Cerebellar cortex (tissue), 1 donor: ENCODE results near the gene SYCP3.
"Not testable (repeated sequence)": the region's sequence is repeated elsewhere in the genome, so short reads cannot be mapped to it uniquely, and the experiment has no call there.

Source experiments
- DNase-seq: peaks from one replicate; pipeline ENCODE4 v3.0.0-alpha.2; 2015; ENCODE audit warnings: low spot score

The SYCP3 gene

DNA sequence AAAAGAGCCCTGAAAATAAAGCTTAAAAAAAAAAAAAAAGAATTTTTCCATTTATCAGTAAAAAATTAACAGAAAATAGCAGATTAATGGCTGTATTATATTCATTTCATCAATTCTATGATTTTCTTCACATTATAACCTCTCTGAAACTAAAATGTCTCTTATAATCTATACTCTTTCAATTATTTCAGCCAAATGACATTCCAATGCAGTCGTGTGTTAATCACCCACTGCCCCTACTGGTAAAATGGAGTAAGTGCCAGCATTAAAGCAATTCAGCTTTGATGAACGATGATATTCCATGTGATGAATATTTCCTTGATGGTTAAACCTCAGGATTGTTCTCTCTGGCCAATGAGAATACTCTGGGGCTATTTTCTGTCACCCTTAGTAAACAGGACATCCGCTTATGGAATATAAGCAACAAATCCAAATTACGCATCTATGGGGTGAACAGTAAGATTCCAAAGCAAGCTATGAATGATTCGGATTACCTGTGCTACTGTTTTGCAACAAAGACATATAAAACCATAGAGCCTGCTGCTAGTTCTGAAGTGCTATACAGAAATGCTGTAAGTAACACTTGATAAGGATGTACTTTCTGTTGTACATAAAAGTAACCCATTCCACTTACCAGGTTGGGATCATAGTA is 20.3 kb upstream of the SYCP3 start:
- DNase-seq, result peak; percentile 19

DNA sequence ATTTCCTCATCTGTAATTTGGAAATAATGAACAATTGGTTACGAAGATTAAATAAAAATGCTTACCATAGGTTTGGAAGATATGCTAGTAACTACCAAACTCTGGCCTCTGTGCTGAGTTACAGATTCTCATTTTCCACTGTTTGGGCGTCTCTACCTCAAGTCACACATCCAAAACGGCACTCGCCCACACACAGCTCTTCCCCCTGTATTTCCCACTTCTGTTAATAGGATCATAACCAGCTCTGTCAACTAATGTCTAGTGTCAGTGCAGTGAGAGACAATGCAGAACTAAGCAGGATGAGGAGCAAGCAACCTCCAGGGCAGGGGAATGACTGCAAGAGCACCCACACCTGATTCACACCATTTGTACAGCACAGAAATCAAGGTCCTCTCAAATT is 10.9 kb upstream of the SYCP3 start:
- no peak for DNase-seq

DNA sequence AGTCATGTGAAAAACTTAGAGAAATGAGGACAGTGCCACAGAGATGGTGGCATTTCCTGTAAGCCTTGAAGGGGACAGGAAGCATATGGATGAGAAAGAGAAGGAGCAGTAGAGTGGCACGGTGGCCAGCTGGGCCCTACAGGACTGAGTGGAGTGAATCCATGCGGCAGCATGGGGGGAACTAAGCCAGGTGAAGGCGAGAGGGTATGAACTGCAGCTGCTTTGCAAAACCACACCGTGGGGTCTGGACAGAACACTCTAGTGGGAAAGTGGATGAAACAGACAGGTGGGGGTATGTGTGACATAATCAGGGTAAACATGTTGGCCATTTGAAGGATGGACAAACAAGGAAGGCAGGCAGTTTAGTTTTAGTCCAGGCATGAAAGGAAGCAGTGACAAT is 10.4 kb upstream of the SYCP3 start:
- no peak for DNase-seq

DNA sequence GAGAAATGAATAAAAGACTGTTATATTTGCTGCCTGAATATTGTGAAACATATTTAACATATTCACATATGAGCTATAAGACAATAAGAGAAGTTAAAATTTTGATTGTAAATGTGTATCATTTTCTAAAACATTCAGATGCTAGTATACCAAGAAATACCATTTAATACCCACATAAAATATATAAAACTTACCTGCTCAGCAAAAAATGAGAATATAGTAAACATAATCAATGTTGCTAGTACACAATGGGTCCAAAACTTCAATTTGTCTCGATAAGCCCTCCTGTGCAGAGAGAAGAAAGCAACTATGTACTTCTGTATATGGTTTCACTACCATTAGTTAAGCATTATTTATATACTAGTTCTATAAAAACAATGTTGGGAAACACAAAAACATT is 9.6 kb upstream of the SYCP3 start:
- DNase-seq, result no peak

DNA sequence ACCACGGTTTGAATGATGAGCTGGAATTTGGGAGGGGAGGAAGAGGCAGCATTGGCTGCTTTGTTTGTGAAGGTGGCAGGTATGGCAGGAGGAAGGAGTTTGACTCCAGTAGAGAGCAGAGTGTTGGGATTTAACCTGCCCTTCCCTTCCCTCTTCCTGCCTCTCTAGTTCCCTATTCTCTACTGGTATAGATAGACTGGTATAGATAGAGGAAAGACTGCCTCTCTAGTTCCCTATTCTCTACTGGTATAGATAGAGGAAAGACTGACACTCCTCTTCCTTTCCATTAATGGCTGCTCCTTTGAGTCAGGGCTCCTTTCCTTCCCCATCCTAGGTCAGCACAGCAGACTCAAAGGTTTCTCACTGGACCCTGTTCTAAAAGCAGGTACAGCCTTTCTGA is 8.4 kb upstream of the SYCP3 start:
- DNase-seq, result no peak

DNA sequence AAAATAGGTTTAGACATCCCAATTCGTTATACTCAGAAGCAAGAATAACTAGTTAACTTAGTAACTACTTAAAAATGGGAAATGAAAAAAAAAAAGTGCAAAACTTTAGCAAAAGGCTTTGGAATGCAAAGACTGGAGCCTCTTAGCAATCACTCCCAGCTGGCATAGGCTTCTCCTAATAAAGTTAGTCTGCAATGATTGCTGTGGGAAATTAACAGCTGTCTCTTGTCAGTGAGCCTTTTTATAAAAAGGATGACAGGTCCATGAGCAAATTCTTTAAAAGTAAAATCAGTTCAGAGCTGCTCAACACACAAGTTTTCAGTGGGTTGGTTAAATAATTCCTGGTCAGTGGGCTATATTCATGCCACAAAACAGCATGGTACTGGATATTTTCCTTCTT is 7.4 kb upstream of the SYCP3 start:
- DNase-seq, result no peak

DNA sequence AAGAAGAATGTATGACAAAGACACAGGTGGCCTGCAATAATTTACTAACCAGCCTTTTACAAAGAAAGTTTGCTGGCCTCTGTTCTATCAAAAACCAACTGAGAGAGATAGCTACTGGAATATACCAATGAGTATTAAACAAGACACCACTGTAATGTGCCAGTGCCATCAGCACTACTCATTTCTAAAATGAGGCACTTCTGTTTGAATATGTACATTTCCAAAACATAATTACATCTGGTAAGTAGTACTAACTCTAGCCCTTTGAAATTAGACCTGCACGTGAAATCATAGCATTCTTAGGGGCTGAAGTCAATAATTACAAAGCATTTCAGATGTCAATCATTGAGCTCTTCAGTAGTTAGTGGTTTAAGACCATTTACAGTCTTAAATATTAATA is 6.9 kb upstream of the SYCP3 start:
- no peak for DNase-seq

DNA sequence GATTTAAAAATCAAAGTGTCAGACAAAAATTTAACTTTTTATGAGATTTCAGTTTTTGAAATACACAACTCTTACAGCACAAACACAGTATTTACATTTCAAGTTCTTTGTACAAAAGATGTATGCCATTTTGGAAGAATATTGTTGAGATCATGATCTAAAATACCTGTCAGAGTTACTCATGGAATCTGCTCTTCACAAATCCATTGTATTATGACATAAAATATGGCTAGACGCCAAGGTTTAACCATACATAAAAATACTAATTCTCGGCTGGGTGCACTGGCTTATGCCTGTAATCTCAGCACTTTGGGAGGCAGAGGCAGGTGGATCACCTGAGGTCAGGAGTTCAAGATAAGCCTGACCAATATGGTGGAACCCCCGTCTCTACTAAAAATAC is 6.2 kb upstream of the SYCP3 start:
- DNase-seq, result no peak

DNA sequence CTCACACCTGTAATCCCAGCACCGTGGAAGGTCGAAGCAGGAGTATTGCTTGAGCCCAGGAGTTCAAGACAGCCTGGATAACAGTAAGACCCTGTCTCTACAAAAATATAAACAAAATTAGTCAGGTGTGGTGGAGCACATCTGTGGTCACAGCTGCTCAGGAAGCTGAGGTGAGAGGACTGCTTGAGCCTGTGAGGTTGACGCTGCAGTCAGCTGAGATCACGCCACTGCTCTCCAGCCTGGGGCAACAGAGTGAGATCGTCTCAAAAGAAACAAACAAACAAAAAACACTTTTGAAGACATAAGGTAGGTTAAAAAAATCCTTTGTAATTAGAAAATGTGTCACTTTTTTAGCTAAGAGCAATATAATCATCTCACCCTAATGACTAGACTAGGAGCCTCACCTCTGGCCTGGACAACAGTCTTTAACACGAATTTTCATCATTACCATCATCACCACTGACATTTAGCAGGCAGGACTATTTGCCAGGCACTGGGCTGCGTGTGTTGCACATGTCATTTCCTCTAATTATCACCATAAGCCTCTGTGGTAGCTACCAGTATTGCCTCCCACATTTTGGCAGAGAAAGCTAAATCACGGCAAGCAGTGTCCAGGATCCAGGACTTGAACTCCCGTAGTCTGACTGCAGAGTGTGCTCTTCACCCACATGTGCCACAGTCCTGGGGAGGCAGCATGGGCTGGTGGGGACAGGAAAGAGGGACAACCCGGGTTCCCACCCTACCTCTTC is 4.6 kb upstream of the SYCP3 start:
- no peak for DNase-seq

DNA sequence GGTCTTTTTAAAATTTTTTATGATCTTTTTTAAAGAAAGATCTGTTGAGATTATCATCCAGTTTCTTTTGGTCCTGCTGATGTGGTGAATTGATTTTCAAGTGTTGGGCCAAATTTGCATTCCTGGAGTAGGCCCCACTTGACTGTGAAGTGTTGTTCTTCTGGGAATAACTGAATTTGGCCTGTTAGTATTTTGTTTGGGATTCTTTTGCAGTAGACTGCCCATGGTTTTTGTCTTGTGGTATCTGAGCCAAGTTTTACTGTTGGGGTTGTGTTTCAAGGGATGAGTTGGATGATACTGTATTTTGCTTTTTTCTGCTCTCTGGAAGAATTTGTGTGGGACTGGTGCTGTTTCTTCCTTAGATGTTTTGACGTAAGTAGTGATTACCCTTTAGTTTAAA is 4.0 kb upstream of the SYCP3 start:
- DNase-seq, result no peak

DNA sequence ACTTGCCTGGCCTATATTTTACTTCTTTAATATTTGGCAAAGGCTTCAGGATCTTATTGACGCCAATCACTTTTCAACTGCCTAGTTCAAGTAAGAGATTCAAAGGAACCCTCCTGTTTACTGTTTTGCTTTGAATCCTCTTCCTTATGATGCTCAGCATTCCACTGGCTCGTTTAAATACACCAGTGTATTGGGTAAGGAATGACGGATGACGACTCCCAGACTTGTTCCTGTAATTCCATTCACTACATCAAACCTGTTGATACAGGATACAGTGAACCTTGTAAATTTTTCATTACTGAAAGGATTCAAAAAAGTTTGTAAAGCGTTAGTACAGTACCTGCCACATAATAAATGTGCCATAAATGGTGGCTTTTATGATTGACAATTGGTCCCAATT is 1.7 kb upstream of the SYCP3 start:
- DNase-seq, result no peak

DNA sequence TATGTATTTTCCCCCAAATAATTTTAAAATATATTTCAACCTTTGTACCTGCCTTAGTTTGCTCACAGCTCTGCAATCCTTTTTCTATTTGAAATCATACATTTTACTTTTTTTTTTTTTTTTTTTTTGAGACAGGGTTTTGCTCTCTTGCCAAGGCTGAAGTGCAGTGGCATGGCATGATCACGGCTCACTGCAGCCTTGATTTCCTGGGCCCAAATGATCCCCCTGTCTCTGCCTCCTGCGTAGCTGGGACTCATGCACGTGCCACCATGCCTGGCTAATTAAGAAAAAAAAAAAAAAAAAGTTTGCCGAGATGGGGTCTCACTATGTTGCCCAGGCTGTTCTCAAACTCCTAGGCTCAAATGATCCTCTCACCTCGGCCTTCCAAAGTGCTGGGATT is 1.3 kb upstream of the SYCP3 start:
- DNase-seq, result no peak

DNA sequence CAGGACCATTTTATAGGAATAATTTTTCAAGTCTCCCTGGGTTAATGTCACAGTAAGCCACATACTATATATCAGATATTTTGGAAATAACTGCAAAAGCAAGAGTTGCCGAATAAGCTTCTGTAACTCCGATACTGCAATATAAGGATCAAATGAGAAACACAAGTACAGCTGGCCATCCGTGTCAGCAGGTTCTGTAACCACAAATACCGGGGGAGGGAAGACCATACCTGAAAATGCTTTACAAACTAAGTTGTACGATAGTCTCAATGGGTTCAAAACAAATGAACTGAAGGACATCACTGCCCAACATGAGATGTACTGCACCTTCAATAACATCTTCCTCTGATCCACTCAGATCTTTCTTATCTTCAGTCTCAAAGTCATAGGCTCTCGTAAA is 1.8 kb downstream of the SYCP3 start:
- DNase-seq, result no peak

DNA sequence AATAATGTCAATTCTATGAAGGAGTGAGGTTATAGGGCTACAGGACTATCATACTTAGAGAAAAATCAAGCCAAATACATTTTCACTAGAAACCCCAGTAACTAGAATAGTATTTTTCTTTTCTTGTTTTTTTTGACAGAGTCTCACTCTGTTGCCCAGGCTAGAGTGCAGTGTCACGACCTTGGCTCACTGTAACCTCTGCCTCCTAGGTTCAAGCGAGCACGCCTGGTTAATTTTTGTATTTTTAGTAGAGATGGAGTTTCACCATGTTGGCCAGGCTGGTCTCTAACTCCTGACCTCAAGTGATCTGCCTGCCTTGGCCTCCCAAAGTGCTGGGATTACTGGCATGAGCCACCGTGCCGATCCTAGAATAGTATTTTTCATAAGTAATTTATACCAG is 4.8 kb downstream of the SYCP3 start:
- not testable (repeated sequence) for DNase-seq

DNA sequence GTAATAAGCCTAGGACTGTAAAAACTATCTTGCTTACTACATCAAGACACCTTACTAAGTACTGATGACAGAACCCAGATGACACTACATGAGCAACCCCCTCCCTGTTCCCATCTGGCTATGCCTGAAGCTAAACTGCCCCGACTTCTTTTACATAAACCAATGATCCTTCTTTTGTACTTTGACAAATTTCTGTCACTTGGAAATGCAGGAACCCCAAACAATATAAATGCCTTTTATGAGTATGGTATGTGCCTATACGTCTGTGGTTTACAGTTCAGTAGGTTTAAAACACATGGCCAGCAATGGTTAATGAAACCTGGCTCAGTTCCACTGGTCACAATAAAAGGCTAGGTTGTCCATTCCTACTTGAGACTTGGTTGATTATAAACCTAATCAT is 6.1 kb downstream of the SYCP3 start:
- no peak for DNase-seq

DNA sequence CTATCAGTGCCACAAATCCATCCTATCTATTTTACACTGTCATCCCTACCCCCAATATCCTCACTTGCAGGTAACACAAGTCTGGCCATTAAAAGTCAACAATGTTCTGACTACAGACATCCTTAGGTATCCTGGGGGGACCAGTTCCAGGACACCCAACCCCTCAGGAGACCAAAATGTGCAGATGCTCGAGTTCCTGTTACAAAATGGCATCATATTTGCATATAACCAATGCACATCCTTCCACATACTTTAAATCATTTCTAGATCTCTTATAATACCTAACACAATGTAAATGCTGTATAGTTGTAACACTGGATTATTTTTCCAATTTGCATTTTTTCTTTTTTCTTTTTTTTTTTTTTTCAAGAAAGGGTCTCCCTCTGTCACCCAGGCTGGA is 6.9 kb downstream of the SYCP3 start:
- DNase-seq, result no peak

DNA sequence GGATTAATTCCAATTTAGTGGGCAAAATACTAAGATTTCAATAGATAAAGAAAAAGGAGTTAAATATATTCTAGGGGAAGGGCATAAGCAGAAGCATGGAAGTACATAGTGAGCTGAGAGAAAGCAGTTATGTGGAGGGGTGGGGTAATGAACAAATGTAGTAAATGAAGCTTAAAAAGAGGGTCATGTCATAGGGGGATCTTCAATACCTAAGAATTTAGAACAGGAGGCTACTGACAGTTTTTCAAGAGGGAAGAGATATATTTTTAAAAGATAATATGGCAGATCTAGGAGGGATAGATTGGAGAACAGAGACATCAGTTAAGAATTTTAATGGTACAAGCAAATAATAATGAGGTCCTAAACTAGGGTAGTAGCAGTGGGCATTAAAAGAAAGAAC is 9.4 kb downstream of the SYCP3 start:
- DNase-seq, result no peak

DNA sequence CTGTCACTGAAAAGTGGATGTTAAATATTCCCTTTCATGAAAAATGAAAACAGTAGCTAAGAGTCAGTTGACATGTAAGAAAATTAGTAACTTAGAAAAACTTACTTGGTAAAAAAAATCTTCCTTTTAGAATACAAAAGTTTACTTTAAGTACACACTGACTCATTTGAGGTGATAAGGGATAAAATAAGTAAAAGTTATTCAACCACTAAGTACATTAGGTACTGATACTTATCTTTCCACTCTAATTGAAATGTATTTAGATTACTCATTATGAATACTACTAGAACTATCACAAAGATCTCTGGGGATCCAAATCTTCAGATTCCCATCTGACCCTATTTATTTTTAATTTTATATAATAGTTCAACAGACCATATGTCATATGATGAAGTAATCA is 12.2 kb downstream of the SYCP3 start:
- DNase-seq, result no peak

DNA sequence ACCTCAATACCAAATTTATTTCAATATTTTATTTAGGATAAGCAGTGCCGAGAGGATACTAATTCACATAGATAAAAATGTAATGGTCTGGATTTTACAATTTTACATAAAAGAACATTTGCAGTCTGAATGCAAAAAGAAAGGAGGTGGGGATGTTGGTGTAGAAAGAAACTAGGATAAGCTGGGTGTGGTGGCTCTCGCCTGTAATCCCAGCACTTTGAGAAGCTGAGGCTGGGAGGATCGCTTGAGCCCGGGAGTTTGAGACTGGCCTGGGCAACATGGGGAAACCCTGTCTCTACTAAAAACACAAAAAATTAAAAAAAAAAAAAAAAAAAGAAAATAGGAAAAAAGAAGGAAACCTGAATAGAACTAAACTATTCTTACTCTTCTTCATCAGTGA is 16.9 kb downstream of the SYCP3 start:
- DNase-seq, result no peak

DNA sequence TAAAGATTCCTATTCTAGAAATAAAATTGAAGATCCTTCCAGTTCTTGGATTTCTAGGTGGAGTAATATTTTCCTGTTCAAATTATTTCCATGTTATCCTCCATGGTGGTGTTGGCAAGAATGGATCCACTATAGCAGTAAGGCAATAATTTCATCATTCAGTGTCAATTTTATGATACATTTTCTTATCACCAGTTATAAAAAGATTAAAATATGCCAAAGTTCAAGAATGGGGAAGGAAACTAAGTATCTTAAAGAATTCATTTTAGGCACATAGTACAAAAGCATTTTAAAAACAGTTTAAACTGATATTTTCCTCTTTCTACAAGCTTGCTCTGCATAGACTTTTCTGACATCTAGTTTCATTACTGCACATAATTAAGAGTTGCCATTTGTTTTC is 19.1 kb downstream of the SYCP3 start:
- no peak for DNase-seq

DNA sequence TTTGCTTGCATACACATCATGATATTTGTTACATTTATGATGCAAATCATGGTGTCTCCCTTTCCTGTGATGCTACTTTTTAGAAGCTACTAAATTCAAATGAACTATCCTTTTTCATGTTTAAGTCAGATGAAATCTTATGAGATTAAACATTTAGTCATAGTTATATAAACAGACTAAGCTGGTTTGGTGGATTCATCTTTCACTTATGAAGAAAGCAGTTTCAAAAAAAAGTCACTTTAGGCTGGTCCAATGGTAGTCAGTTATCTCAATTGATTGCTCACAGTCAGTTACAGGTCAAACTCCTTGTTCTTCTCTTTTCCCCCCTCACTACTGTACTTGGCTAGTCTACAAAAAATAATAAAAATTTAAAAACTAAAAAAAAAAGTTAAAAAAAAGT is 19.7 kb downstream of the SYCP3 start:
- no peak for DNase-seq

DNA sequence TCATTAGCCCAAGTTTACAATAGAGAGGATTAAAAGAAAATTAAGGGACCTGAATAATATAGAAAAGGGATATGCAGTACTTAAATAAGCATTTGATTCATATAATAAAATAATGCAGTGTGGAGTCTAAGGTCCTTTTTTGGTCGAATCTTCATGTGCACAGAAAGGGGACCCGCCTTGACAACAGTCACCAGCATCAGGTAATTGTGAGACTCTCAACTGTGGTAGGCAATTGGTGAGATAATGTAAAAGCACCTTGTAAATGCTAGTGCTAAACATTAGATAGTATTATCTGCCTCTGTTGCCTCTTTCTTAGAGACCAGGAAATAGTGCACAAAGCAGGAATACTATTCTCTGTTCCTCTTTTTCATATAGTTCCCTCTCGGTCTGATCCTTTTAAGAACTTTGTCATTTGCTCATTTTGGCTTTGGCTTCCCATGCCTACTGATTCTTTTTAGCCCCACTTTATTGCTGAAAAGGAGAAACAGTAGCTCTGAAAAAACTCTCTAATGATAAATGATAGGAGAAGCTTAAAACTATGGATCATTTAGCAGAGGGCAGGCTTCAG is 24.3 kb downstream of the SYCP3 start:
- no peak for DNase-seq

DNA sequence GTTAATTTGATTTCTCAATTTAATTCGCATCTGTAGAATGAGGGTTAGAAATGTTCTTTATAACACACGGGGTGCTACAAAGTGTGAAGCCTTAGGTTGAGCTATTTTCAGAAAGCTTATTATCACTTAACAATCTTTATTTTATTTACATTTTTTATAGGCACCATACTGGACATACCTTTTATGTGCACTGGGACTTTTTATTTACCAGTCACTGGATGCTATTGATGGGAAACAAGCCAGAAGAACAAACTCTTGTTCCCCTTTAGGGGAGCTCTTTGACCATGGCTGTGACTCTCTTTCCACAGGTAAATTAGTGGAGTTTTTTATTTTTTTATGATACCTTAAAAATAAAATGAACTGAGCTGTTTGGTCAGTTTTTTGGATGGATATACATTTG is 25.3 kb downstream of the SYCP3 start:
- no peak for DNase-seq
